Ureter (tissue), 1 donor: ENCODE data around the gene ADGRD1. TPM values are rescaled to one million over a fixed set of nuclear protein-coding genes. Genes with fewer than 3 reads are reported as not detected.

Experiments
- DNase-seq: peaks from one replicate; pipeline ENCODE4 v3.0.0-alpha.2; 2020; ENCODE audit warnings: low spot score
- total RNA-seq: library from RNA; stranded (reverse); gene quantifications from one replicate; pipeline ENCODE4 v1.2.4, GENCODE V29; 2023
- donor health status: DM: yes; HTN: yes; CAD: no.

Gene ADGRD1
- total RNA-seq, 1 donor from 2014 or later = 80.2 TPM

DNA sequence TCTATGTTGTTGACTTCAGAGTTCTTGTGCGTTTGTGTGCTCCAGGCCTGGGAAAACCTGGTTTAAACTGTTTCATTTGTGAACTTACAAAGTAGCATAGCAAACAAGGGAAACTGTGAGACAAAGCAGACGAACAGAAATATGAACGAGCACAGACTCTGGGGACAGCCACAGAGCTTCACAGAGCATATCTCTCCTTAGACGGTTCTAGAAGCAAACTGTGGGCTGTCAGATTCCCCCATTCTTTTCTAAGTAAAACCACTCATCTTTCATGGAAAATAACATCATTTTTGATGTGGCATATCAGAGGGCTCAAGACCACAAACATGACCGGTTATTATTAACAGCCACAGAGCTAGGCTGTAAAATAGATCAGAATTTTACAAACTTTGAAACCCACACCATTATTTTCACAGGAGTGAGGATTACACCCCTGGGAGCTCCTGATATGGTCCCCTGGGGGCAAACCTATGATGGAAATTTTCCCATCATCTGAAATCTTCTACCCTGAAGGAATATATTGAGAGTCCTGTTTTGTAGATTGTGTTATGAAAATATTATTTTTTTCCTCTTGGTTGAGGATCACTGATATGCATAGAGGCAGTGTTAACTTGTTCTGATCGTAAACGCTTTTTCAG is 102.0 kb downstream of the ADGRD1 start:
- DNase-seq = no peak

GRCh38 chr12:131056626-131057025 is 102.9 kb downstream of the ADGRD1 start:
- DNase-seq = peak; percentile 19

- peak; percentile 23 for DNase-seq
Observed at GRCh38 chr12:131057211-131057721, 103.6 kb downstream of the ADGRD1 start.

- peak; percentile 34 for DNase-seq
Observed at GRCh38 chr12:131057722-131058515, 104.2 kb downstream of the ADGRD1 start.

DNA sequence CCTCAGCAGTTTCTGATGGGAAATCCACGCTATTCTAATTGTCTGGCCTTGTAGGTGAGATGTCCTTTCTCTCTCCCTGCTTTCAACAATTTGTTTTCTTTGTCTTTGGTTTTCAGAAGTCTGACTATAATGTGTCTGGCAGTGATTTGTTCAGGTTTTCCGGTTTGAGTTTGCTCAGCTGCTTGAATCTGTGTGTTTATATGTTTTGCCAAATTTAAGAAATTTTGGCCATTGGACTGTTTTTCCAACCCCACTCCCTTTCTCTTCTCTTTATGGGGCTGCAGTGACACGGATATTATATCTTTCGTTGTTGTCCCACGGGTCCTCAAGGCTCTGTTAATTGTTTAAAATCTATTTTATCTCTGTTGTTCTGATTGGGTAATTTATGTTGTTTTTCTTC is 105.0 kb downstream of the ADGRD1 start:
- DNase-seq = peak; percentile 14

- peak; percentile 40 for DNase-seq
Observed at GRCh38 chr12:131060011-131060703, 106.5 kb downstream of the ADGRD1 start.

- DNase-seq = peak; percentile 39
Observed at GRCh38 chr12:131061041-131061806, 107.5 kb downstream of the ADGRD1 start.

GRCh38 chr12:131063413-131063812 is 109.7 kb downstream of the ADGRD1 start:
- no peak for DNase-seq

DNA sequence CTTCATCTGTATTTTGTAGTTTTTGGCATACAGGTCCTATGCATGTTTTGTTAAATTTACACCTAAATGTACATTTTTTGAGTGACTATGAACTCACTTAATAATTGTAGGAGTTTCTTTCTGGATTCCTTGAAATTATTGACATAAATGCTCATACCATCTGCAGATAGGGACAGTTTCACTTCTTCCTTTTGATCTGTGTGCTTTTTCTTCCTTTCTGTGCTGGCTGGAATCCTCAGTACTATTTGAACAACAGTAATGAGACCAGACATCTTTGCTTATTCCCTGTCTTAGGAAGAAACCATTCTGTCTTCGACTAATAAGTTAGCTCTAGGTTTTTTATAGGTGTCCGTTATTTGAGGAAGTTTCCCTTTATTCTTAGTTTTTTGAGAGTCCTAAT is 110.3 kb downstream of the ADGRD1 start:
- no peak for DNase-seq

DNA sequence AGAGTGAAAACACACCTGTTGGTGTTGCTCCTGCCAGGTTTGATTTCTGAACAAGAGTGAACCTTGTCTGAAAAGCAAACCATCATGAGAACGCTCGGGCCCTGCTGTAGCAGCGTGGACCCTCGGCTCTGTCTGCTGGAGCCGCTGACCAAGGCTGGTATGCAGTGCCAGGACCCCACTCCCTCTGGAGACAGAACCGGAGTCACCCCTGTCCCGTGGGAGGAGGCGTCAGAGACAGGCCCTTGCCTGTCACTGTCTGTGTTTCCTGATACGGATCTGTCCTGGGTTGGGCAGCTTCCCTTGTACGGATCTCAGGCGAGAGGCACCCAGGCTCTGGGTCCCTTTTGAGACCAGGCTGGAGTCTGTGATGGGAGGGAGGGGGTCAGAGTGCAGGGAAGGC is 111.6 kb downstream of the ADGRD1 start:
- DNase-seq = peak; percentile 31

GRCh38 chr12:131065801-131066200 is 112.1 kb downstream of the ADGRD1 start:
- DNase-seq = no peak

DNA sequence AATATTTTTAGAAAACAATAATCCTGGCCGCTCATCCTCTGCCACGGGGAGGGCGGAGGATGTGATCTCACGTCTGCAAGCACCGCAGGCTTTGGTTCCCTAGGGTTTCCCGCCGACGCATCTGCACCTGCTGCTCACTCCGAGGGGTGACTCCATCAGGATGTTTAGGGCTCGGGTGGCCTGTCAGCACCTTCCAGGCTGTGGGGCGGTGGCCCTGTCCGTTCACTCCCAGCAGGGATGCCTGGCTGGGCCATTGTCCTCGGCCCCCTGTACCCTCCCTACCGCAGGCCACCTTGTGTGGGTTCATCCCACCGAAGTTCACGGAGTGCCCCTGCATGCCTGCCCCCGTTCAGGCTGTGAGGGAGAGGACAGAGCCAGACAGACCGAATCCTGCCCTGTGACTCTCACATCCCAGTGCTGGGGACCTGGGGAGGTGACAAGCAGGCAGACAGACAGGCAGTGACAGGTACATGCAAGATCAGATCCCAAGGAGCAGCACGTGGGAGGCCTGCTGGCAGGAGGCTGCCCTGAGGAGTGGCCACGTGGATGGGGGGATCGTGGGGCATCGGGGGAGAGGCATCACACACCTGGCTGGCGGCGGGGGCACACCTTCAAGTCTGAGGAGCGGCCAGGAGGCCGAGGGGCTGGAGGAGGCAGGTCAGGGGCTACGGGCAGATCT is 112.6 kb downstream of the ADGRD1 start:
- peak; percentile 41 for DNase-seq

- DNase-seq = peak; percentile 41
Observed at GRCh38 chr12:131066886-131067490, 113.3 kb downstream of the ADGRD1 start.

- DNase-seq = peak; percentile 38
Observed at GRCh38 chr12:131067981-131068851, 114.5 kb downstream of the ADGRD1 start.

- DNase-seq = peak; percentile 41
Observed at GRCh38 chr12:131068926-131069720, 115.4 kb downstream of the ADGRD1 start.

DNA sequence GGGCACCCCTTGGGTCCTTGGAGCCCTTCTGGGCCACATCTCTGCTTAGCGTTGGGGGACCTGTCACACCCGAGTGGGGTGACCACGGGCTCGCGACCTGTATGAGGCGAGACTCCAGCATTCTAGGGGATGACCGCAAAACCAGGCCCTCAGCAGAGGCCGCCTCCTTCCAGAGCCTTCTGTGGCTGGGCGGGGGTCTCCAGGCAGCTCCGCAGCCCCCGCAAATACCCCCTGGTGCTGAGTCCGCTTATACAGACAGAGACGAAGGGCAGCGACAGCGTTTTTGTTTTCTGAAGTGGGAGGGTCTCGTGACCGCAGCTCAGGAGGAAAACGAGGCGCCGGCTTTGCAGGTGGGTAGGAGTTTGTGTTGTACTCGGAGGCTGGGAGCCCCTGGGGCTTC is 116.4 kb downstream of the ADGRD1 start:
- DNase-seq = peak; percentile 24

GRCh38 chr12:131070668-131071067 is 117.0 kb downstream of the ADGRD1 start:
- DNase-seq = peak; percentile 30

DNA sequence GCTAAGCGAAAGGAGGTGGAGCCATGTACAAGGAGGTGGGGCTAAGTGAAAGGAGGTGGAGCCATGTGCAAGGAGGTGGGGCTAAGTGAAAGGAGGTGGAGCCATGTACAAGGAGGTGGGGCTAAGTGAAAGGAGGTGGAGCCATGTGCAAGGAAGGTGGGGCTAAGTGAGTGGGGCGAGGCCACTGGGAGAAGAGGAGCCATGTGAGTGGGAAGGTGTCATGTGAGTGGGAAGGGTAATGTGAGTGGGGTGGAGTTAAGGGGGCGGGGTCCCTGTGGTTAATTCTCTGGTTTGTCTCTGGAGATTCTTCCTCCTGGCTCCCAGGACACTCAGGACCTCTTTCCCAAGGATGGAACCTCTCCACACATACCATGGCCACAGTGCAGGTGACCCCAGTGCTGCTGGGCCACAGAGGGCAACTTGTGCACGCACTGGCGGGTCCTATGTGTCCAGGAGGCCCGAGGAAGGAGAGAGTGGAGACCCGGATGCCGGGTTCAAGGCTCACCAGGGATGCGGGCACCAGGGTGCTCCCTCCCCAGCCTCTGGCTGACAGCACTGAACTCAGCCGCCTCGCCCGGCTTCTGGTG is 117.6 kb downstream of the ADGRD1 start:
- DNase-seq = peak; percentile 32
